Testis (tissue), 2 donors: ENCODE measurements around the gene NOS1.

Source experiments
- CTCF ChIP-seq, 3 experiments: fragments of 450-650 bp in 2 of 3; fragments of 200-600 bp in 1 of 3; sonication (generic) in 1 of 3; IDR thresholded peaks; one replicate each; pipeline ENCODE4 v1.5.1; 2016 to 2019; ENCODE audit warnings: antibody characterized with exemption in 3 of 3, mild to moderate bottlenecking in 2 of 3, moderate library complexity in 1 of 3
- POLR2A ChIP-seq: fragments of 450-650 bp; IDR thresholded peaks from one replicate; pipeline ENCODE4 v1.6.1; 2017; ENCODE audit warnings: antibody characterized with exemption, mild to moderate bottlenecking, moderate library complexity

- TF ChIP-seq CTCF (IDR thresholded peaks at IDR 0.05) = no peak
- TF ChIP-seq POLR2A = no peak
Observed at GRCh38 chr12:117322428-117322827, 39.0 kb downstream of the NOS1 start.
